Tibial nerve (tissue), 4 donors: Measurements from ENCODE around the gene ZFPM1.

Experiments used
- EP300 ChIP-seq, 2 donors: sonication (generic); formaldehyde crosslinking; IDR thresholded peaks; one replicate each; pipeline ENCODE4 v1.6.1; 2017; ENCODE audit warnings: antibody characterized with exemption in 2 of 2, mild to moderate bottlenecking in 1 of 2
- POLR2A ChIP-seq, 2 donors: fragments of 450-650 bp; IDR thresholded peaks; one replicate each; pipeline ENCODE4 v1.6.1; 2017; ENCODE audit warnings: antibody characterized with exemption in 2 of 2, mild to moderate bottlenecking in 2 of 2, moderate library complexity in 2 of 2
- TF ChIP-seq, protein P1 (sequence below), 5 experiments: fragments of 200-600 bp in 3 of 5; fragments of 450-650 bp in 2 of 5; sonication (generic) in 3 of 5; IDR thresholded peaks; one replicate each; pipeline ENCODE4 v1.5.1; 2016 to 2019; ENCODE audit warnings: antibody characterized with exemption in 5 of 5, mild to moderate bottlenecking in 3 of 5, moderate library complexity in 2 of 5

GRCh38 chr16:88406096-88407041 is 46.7 kb upstream of the ZFPM1 start:
- TF ChIP-seq, protein P1, sequence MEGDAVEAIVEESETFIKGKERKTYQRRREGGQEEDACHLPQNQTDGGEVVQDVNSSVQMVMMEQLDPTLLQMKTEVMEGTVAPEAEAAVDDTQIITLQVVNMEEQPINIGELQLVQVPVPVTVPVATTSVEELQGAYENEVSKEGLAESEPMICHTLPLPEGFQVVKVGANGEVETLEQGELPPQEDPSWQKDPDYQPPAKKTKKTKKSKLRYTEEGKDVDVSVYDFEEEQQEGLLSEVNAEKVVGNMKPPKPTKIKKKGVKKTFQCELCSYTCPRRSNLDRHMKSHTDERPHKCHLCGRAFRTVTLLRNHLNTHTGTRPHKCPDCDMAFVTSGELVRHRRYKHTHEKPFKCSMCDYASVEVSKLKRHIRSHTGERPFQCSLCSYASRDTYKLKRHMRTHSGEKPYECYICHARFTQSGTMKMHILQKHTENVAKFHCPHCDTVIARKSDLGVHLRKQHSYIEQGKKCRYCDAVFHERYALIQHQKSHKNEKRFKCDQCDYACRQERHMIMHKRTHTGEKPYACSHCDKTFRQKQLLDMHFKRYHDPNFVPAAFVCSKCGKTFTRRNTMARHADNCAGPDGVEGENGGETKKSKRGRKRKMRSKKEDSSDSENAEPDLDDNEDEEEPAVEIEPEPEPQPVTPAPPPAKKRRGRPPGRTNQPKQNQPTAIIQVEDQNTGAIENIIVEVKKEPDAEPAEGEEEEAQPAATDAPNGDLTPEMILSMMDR (IDR thresholded peaks at IDR 0.05), result no peak
- TF ChIP-seq POLR2A (IDR thresholded peaks at IDR 0.05) (no peak), EP300 (IDR thresholded peaks at IDR 0.05) (no peak)
